Superior temporal gyrus (tissue), 1 donor: Measurements from ENCODE around the gene PLK2.

Source experiments
- DNase-seq: peaks from one replicate; pipeline ENCODE4 v3.0.0-alpha.2; 2016; ENCODE audit errors: extremely low spot score

The PLK2 gene

GRCh38 chr5:58450811-58451629 is 8.9 kb downstream of the PLK2 start:
- no peak for DNase-seq

- peak; percentile 44 for DNase-seq
These were observed 9.9 kb downstream of the PLK2 start for GRCh38 chr5:58450018-58450417.

GRCh38 chr5:58447226-58447625 is 12.7 kb downstream of the PLK2 start:
- no peak for DNase-seq

GRCh38 chr5:58446024-58446423 is 13.9 kb downstream of the PLK2 start:
- no peak for DNase-seq

- DNase-seq: no peak
These were observed 15.1 kb downstream of the PLK2 start for GRCh38 chr5:58444805-58445204.

GRCh38 chr5:58440901-58441460 is 18.9 kb downstream of the PLK2 start:
- DNase-seq: no peak

GRCh38 chr5:58439094-58439644 is 20.7 kb downstream of the PLK2 start:
- DNase-seq: no peak

GRCh38 chr5:58437661-58438060 is 22.2 kb downstream of the PLK2 start:
- no peak for DNase-seq

- no peak for DNase-seq
These were observed 28.1 kb downstream of the PLK2 start for GRCh38 chr5:58431832-58432231.

GRCh38 chr5:58412932-58413331 is 47.0 kb downstream of the PLK2 start:
- no peak for DNase-seq

GRCh38 chr5:58412081-58412480 is 47.8 kb downstream of the PLK2 start:
- DNase-seq: no peak

GRCh38 chr5:58411372-58411771 is 48.5 kb downstream of the PLK2 start:
- DNase-seq: no peak

GRCh38 chr5:58410441-58410840 is 49.4 kb downstream of the PLK2 start:
- no peak for DNase-seq

GRCh38 chr5:58407042-58407719 is 52.7 kb downstream of the PLK2 start:
- no peak for DNase-seq

GRCh38 chr5:58406394-58406793 is 53.5 kb downstream of the PLK2 start:
- no peak for DNase-seq

- no peak for DNase-seq
These were observed 54.7 kb downstream of the PLK2 start for GRCh38 chr5:58405175-58405574.

- no peak for DNase-seq
These were observed 55.2 kb downstream of the PLK2 start for GRCh38 chr5:58404734-58405133.
